Measurements from ENCODE around the gene CALHM1.

GRCh38 chr10:103439776-103440175 is 18.9 kb downstream of the CALHM1 start:
- TF ChIP-seq, protein P1, sequence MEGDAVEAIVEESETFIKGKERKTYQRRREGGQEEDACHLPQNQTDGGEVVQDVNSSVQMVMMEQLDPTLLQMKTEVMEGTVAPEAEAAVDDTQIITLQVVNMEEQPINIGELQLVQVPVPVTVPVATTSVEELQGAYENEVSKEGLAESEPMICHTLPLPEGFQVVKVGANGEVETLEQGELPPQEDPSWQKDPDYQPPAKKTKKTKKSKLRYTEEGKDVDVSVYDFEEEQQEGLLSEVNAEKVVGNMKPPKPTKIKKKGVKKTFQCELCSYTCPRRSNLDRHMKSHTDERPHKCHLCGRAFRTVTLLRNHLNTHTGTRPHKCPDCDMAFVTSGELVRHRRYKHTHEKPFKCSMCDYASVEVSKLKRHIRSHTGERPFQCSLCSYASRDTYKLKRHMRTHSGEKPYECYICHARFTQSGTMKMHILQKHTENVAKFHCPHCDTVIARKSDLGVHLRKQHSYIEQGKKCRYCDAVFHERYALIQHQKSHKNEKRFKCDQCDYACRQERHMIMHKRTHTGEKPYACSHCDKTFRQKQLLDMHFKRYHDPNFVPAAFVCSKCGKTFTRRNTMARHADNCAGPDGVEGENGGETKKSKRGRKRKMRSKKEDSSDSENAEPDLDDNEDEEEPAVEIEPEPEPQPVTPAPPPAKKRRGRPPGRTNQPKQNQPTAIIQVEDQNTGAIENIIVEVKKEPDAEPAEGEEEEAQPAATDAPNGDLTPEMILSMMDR (IDR thresholded peaks at IDR 0.05; ENCODE audit: borderline replicate concordance, extremely low read depth, low read length, poor library complexity, severe bottlenecking), result no peak
- no peak for TF ChIP-seq EZH2 (IDR thresholded peaks at IDR 0.05; ENCODE audit: borderline replicate concordance, low read depth, low read length, severe bottlenecking)

Measured in DND-41 (cell line).